WERI-Rb-1 (cell line): ENCODE data around the gene NADSYN1.

ENCODE experiments used
- DNase-seq: peaks from one replicate; pipeline ENCODE4 v3.0.0-alpha.2; 2020
- H3K27ac ChIP-seq: fragments of 250-450 bp; sonication (Bioruptor Pico); 2 replicates; pipeline ENCODE4 v1.5.1; 2020; ENCODE audit warnings: mild to moderate bottlenecking, moderate library complexity
- H3K27me3 ChIP-seq: fragments of 250-450 bp; sonication (Bioruptor Pico); 2 replicates; pipeline ENCODE4 v1.5.1; 2021; ENCODE audit warnings: mild to moderate bottlenecking, low read depth, moderate library complexity; ENCODE audit not compliant: insufficient read depth, severe bottlenecking
- H3K36me3 ChIP-seq: fragments of 250-450 bp; sonication (Bioruptor Pico); 2 replicates; pipeline ENCODE4 v1.5.1; 2020; ENCODE audit warnings: mild to moderate bottlenecking, moderate library complexity
- H3K4me3 ChIP-seq: 2 replicates; pipeline ENCODE4 v1.5.1; 2011; ENCODE audit warnings: low read depth, mild to moderate bottlenecking, control low read depth, low read length
- H3K9me3 ChIP-seq: fragments of 250-450 bp; sonication (Bioruptor Pico); 2 replicates; pipeline ENCODE4 v1.5.1; 2021; ENCODE audit warnings: mild to moderate bottlenecking, moderate library complexity; ENCODE audit not compliant: severe bottlenecking
- CTCF ChIP-seq: IDR thresholded peaks from 2 replicates; pipeline ENCODE4 v1.5.1; 2011; ENCODE audit warnings: low read depth, mild to moderate bottlenecking, control low read depth, inconsistent platforms, low read length

NADSYN1 gene

GRCh38 chr11:71495286-71496230, 42.6 kb downstream of the NADSYN1 start:
- no peak overlapping the region for H3K4me3 ChIP-seq
- H3K27me3 ChIP-seq = no peaks in the 10 kb centered on the region
- no peaks in the 10 kb centered on the region for H3K9me3 ChIP-seq
- TF ChIP-seq CTCF = no peak
- DNase-seq = no peak
- H3K27ac ChIP-seq = no peak overlapping the region
- peaks cover 21% of the 10 kb centered on the region for H3K36me3 ChIP-seq

- Histone ChIP-seq H3K27ac (no peak overlapping the region), H3K4me3 (no peak overlapping the region), H3K27me3 (no peaks in the 10 kb centered on the region), H3K9me3 (no peaks in the 10 kb centered on the region), H3K36me3 (peaks cover 18% of the 10 kb centered on the region)
- TF ChIP-seq CTCF = no peak
- DNase-seq = no peak
Measured at GRCh38 chr11:71496421-71496820, 43.4 kb downstream of the NADSYN1 start.

GRCh38 chr11:71498091-71498490, 45.1 kb downstream of the NADSYN1 start:
- Histone ChIP-seq H3K4me3 (no peak overlapping the region), H3K9me3 (no peaks in the 10 kb centered on the region), H3K36me3 (peaks cover 18% of the 10 kb centered on the region), H3K27me3 (no peaks in the 10 kb centered on the region), H3K27ac (no peak overlapping the region)
- no peak for TF ChIP-seq CTCF
- no peak for DNase-seq

GRCh38 chr11:71499125-71499524, 46.1 kb downstream of the NADSYN1 start:
- no peak for DNase-seq
- no peak overlapping the region for H3K4me3 ChIP-seq
- H3K27ac ChIP-seq = no peak overlapping the region
- H3K27me3 ChIP-seq = no peaks in the 10 kb centered on the region
- H3K9me3 ChIP-seq = no peaks in the 10 kb centered on the region
- peaks cover 18% of the 10 kb centered on the region for H3K36me3 ChIP-seq
- no peak for TF ChIP-seq CTCF

GRCh38 chr11:71499546-71499945, 46.5 kb downstream of the NADSYN1 start:
- TF ChIP-seq CTCF = no peak
- no peak overlapping the region for H3K27ac ChIP-seq
- H3K36me3 ChIP-seq = peaks cover 18% of the 10 kb centered on the region
- no peaks in the 10 kb centered on the region for H3K27me3 ChIP-seq
- no peak for DNase-seq
- H3K4me3 ChIP-seq = no peak overlapping the region
- H3K9me3 ChIP-seq = no peaks in the 10 kb centered on the region

- H3K27me3 ChIP-seq = no peaks in the 10 kb centered on the region
- no peak for DNase-seq
- H3K27ac ChIP-seq = no peak overlapping the region
- no peak for TF ChIP-seq CTCF
- H3K4me3 ChIP-seq = no peak overlapping the region
- H3K36me3 ChIP-seq = peaks cover 18% of the 10 kb centered on the region
- no peaks in the 10 kb centered on the region for H3K9me3 ChIP-seq
Measured at GRCh38 chr11:71500601-71501021, 47.6 kb downstream of the NADSYN1 start.
